Psoas muscle (tissue), 8 donors: ENCODE results near the gene ZNF532. TPM values are rescaled to one million over a fixed set of nuclear protein-coding genes. Genes with fewer than 3 reads are reported as not detected.

ENCODE experiments used
- ATAC-seq, 4 donors: fragments of 200-7000 bp; cut with Tn5 transposase; one replicate each; pipeline ENCODE4 v1.9.1; 2020; ENCODE audit warnings: moderate library complexity in 3 of 4, mild to moderate bottlenecking in 2 of 4
- DNase-seq, 2 donors: peaks; one replicate each; pipeline ENCODE4 v3.0.0-alpha.2; 2020
- H3K27ac ChIP-seq: fragments of 200-600 bp; one replicate; pipeline ENCODE4 v1.8.0; 2022
- H3K27me3 ChIP-seq, 3 donors: fragments of 200-600 bp in 1 of 3; one replicate each; pipeline versions ENCODE4 v1.6.1 to v1.8.0; 2013 to 2022; ENCODE audit warnings: low read length in 2 of 3, mild to moderate bottlenecking in 2 of 3, moderate library complexity in 1 of 3; ENCODE audit not compliant: insufficient read depth in 3 of 3
- H3K36me3 ChIP-seq, 2 donors: fragments of 200-600 bp in 1 of 2; one replicate each; pipeline versions ENCODE4 v1.6.1 to v1.8.0; 2013 to 2022; ENCODE audit warnings: low read depth in 1 of 2, mild to moderate bottlenecking in 1 of 2, moderate library complexity in 1 of 2; ENCODE audit not compliant: insufficient read depth in 1 of 2
- H3K4me1 ChIP-seq: fragments of 200-600 bp; one replicate; pipeline ENCODE4 v1.8.0; 2022
- H3K4me3 ChIP-seq: fragments of 200-600 bp; one replicate; pipeline ENCODE4 v1.8.0; 2022; ENCODE audit warnings: mild to moderate bottlenecking
- H3K9me3 ChIP-seq: fragments of 200-600 bp; one replicate; pipeline ENCODE4 v1.8.0; 2022
- CTCF ChIP-seq: fragments of 200-600 bp; IDR thresholded peaks from one replicate; pipeline ENCODE4 v1.8.0; 2022; ENCODE audit warnings: antibody characterized with exemption
- WGBS, 3 donors: extraction: QIAGEN DNeasy Blood & Tissue Kit; methylation state at CpG; one replicate each; pipeline versions ENCODE4 v1.1.6 to v1.1.7; 2013; 5-methylcytosine and 5-hydroxymethylcytosine counted together
- intact Hi-C, 2 donors: fragments of 100-400 bp; cut with DNase I; formaldehyde crosslinking; loops; one replicate each; pipeline versions ENCODE4 v1.11.0 to v1.14.2; 2022
- long read RNA-seq, 2 donors: library from polyadenylated mRNA; unstranded; transcript quantifications; one replicate each; pipeline ENCODE4 v2.0.0, GENCODE V29; 2021
- polyA plus RNA-seq, 3 donors: library from polyadenylated mRNA; stranded (reverse); fragments of 200-250 nt; gene quantifications; one replicate each; pipeline ENCODE4 v1.2.3, GENCODE V29; 2013
- total RNA-seq, 4 donors: library from RNA; stranded (reverse); fragmentation: NEBNext Ultra II Directional in 2 of 4; extraction: Animal tissue kit (Norgen Biotek cat#: 25700) in 2 of 4; gene quantifications; one replicate each; pipeline versions ENCODE4 v1.2.1 to v1.2.4, GENCODE V29; 2021 to 2023
- donor health status: healthy with polysubstance abuse.
- donor health status: DM: no; HTN: no; CAD: no; lungs with moderate emphysema.
- donor health status: Bipolar disorder and iron deficiency.
- donor health status: healthy.
- donor health status: DM: yes; HTN: yes; CAD: no.
- donor health status: DM: no; HTN: no; CAD: no.
- donor health status: DM: no; HTN: no; CAD: no.
- donor health status: DM: yes; HTN: yes; CAD: no.

ZNF532 gene
- 100 to 1,000 TPM in 1 of 4 donors, 10 to 100 TPM in 3; 68.8 to 105 (median 84.7) TPM for total RNA-seq
- polyA plus RNA-seq: 10 to 100 TPM; 13.6 to 41.9 (median 22.7) TPM
- long read RNA-seq, donor 1, partial matches to known transcripts: 1 of 11 reads
- long read RNA-seq, donor 1, other reads (novel, unspliced or antisense): 9 of 11 reads
- long read RNA-seq, donor 2, full-length matches to known transcripts: 6 of 31 reads
- long read RNA-seq, donor 2, partial matches to known transcripts: 14 of 31 reads
- long read RNA-seq, donor 2, other reads (novel, unspliced or antisense): 11 of 31 reads

GRCh38 chr18:58864146-58865032, at the start of gene ZNF532:
Gene ZNF532, plus strand, starts transcription at chr18:58864877. CDS start in a region left out here.
- Histone ChIP-seq H3K27me3 (no peaks in the 10 kb centered on the region), H3K4me1 (peaks cover 76% of the 10 kb centered on the region), H3K4me3 (peak within 1 kb of the TSS; percentile 73), H3K27ac (peak within 1 kb of the TSS; percentile 99), H3K36me3 (peaks cover 2 to 30% of the 10 kb centered on the region in 2 donors), H3K9me3 (no peaks in the 10 kb centered on the region)
- no peak for DNase-seq
- no peak for TF ChIP-seq CTCF
- ATAC-seq: peak; percentile 24 to 51 (median 32)
- WGBS, 3 donors: 30 to 41% (median 35%) methylated on average over 15 to 17 of the region's 17 CpGs
- intact Hi-C loops: loop anchor here in 1 of 2 donors (5.0 kb wide), 4 partner anchors 38 to 193 kb away; no protein-coding TSS in a partner anchor

GRCh38 chr18:58819051-58819450, 45.6 kb upstream of the ZNF532 start:
- no peak for ATAC-seq
- WGBS, 3 donors: 73 to 83% (median 76%) methylated on average over 4 of the region's 4 CpGs
- Histone ChIP-seq H3K4me1 (no peaks in the 10 kb centered on the region), H3K4me3 (no peak overlapping the region), H3K27ac (no peak overlapping the region), H3K9me3 (no peaks in the 10 kb centered on the region), H3K36me3 (no peaks in the 10 kb centered on the region), H3K27me3 (no peaks in the 10 kb centered on the region)
- intact Hi-C loops: no loop called here
- no peak for DNase-seq
- no peak for TF ChIP-seq CTCF

GRCh38 chr18:58820251-58820650, 44.4 kb upstream of the ZNF532 start:
- H3K27ac ChIP-seq: no peak overlapping the region
- no peaks in the 10 kb centered on the region for H3K36me3 ChIP-seq
- no peak overlapping the region for H3K4me3 ChIP-seq
- no peaks in the 10 kb centered on the region for H3K4me1 ChIP-seq
- ATAC-seq (no peak), DNase-seq (no peak)
- WGBS, 3 donors: 86 to 94% (median 93%) methylated on average over 3 of the region's 3 CpGs
- H3K9me3 ChIP-seq: no peaks in the 10 kb centered on the region
- intact Hi-C loops: loop anchor here in 1 of 2 donors (5.0 kb wide), 1 partner anchor 1008 kb away; no protein-coding TSS in a partner anchor
- TF ChIP-seq CTCF: no peak
- H3K27me3 ChIP-seq: no peaks in the 10 kb centered on the region

- 87 to 90% (median 88%) methylated on average over 13 of the region's 13 CpGs for WGBS, 3 donors
- Histone ChIP-seq H3K36me3 (no peaks in the 10 kb centered on the region), H3K27me3 (no peaks in the 10 kb centered on the region), H3K4me3 (no peak overlapping the region), H3K4me1 (no peaks in the 10 kb centered on the region), H3K27ac (no peak overlapping the region), H3K9me3 (no peaks in the 10 kb centered on the region)
- DNase-seq (no peak), ATAC-seq (no peak)
- TF ChIP-seq CTCF: no peak
- intact Hi-C loops: loop anchor here in 1 of 2 donors (5.0 kb wide), 1 partner anchor 1011 kb away; no protein-coding TSS in a partner anchor
These were observed 41.7 kb upstream of the ZNF532 start for GRCh38 chr18:58822944-58823343.
